NCI-H1436 treated with DMSO at 0.1 percent for 48 hours (cell line): ENCODE data around the gene NSMF.
"Not testable (repeated sequence)": the region's sequence is repeated elsewhere in the genome, so short reads cannot be mapped to it uniquely, and the experiment has no call there.

ENCODE experiments used
- DNase-seq: peaks from one replicate; lab custom pipeline; 2025; lab: John Stamatoyannopoulos, UW

NSMF gene

GRCh38 chr9:137475666-137476065 lies 16.5 kb upstream of the NSMF start:
- no peak for DNase-seq

DNA sequence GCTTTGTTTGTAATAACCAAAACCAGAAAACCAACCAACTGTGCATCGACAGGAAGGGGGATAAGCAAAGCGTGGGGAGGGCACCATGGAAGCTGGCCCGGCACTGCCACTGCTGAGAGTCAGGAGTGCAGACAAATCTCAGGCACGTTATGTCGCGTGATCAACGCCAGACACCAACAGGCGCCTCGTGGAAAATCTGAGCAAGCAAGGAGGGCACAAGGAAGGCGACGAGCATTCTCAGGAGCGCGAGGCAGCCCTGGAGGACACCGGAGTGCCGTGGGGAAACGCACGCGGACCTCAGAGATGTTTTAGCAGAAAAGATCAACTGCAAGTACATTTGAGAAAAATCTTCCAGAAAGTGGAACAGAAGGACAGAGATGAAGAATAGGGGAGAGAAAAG lies 15.1 kb upstream of the NSMF start:
- DNase-seq, result no peak

GRCh38 chr9:137470785-137471184 lies 11.7 kb upstream of the NSMF start:
- no peak for DNase-seq

- no peak for DNase-seq
These were observed 8.8 kb upstream of the NSMF start for GRCh38 chr9:137467896-137468295.

- DNase-seq, result no peak
These were observed 8.0 kb upstream of the NSMF start for GRCh38 chr9:137467161-137467581.

DNA sequence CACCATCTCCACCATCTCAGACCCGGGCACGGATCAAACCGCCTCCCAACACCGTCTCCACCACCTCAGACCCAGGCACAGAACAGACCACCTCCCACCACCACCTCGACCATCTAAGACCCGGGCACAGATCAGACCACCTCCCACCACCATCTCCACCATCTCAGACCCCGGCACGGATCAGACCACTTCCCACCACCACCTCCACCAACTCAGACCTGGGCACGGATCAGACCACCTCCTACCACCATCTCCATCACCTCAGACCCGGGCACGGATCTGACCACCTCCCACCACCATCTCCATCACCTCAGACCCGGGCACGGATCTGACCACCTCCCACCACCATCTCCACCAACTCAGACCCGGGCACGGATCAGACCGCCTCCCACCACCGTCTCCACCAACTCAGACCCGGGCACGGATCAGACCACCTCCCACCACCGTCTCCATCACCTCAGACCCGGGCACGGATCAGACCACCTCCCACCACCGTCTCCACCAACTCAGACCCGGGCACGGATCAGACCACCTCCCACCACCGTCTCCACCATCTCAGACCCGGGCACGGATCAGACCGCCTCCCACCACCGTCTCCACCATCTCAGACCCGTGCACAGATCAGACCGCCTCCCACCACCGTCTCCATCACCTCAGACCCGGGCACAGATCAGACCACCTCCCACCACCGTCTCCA lies 7.4 kb upstream of the NSMF start:
- not testable (repeated sequence) for DNase-seq

DNA sequence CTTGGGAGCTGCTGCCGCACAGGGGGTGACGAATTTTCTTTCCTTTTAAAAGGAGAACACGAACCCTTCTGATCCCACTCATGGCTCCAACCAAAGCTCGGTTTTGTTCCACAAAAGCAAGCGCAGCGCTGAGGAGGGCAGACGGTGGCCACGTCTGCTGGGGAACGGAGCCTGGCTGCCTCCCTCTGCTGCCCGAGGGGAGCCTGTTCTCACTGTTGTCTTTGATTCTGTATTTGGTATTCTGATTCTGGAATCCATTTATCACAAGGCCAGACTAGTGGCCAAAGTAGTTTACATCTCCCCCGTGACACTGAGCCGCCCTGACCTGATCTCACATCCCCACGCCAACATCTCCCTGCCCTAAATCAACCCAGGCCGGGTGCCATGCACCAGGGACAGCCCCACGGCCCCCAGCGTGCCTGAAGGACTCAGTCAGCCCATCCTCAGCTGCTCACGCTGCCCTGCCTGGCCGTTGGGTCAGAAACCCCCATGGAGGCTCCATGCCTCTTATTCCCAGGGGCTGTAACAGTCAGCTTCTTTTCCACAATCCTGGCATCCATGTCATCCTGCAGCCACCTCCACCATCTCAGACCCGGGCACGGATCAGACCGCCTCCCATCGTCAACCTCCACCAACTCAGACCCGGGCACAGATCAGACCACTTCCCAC lies 6.7 kb upstream of the NSMF start:
- DNase-seq, result no peak

- DNase-seq, result no peak
These were observed 6.0 kb upstream of the NSMF start for GRCh38 chr9:137465000-137465719.

DNA sequence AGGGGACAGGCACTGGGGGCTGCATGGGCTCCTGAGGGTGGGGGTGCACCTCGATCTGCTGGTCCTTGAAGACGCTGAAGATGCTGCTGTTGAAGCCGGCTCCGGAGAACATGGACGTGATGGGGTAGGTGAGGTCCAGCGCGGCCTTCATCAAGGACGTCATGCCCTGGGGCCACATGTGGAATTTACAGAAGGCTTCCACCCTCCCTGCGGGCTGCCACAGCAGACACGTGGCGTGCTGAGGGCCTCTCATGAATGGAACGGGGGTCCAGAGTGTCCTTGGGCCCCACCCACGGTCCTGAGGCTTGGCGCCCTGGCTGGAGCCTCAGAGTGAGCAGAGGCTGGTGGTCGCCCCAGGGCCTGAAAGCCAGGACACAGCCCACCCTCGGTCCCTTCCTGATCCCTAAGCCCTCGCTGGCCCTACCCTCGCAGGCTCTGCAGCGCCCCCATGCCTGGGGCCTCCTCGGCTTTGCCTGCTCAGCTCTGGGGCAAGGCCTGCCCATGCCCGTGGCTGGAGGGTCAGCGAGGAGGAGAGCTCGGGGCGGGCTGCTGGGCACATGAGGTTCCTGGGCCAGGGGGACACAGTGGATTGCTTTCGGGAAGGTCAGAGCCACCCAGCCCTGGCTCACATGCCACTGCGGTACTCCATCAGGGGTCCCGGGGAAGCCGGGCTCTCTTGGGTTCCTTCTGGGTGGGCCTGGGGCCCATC lies 5.3 kb upstream of the NSMF start:
- no peak for DNase-seq

- DNase-seq, result no peak
These were observed 4.8 kb upstream of the NSMF start for GRCh38 chr9:137463931-137464290.

GRCh38 chr9:137462986-137463930 lies 4.1 kb upstream of the NSMF start:
- DNase-seq, result no peak

DNA sequence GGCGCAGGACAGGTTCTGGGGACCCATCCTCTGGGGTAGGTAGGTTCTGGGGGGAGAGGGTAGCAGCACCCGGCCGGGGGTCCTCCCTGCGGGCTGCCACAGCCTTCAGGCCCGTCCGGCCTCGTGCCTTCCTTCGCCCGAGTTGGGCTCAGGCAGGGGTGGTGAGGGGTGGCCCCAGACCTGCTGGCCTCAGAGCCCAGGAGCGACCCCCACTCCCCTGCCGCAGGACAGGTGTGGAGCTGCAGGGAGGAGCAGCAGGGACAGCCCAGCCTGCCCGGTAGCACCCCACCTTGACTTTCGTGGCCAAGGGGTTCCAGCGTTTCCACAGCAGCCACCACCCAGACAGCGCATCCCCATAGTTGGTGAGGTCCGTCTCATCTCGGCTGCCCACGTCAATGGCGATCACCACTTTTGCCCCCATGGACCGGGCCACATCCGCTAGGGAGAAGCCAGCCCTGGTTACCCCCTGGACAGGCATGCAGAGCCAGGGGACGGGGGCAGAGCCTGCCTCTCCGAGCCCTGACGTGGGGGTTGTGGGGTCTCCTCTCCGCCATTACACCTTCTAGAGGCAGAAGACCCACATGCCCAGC lies 3.4 kb upstream of the NSMF start:
- no peak for DNase-seq

GRCh38 chr9:137461663-137462395 lies 2.7 kb upstream of the NSMF start:
- no peak for DNase-seq

DNA sequence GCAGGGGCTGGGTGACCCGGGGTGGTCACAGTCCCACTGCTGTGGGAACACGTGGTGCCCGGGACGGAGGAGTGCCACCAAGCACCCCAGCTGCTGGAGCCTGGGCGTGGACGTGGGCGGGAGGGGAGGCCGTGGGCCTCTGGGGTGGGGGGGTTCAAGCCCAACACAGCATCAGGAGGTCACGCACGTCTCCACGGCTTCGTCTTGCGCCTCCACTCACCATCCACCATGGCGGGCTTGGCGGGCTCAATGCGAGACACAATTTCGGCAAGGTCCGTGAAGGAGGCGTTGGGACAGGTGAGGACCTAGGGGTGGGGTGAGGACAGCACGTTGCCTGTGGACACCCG lies 2.2 kb upstream of the NSMF start:
- DNase-seq, result no peak

DNA sequence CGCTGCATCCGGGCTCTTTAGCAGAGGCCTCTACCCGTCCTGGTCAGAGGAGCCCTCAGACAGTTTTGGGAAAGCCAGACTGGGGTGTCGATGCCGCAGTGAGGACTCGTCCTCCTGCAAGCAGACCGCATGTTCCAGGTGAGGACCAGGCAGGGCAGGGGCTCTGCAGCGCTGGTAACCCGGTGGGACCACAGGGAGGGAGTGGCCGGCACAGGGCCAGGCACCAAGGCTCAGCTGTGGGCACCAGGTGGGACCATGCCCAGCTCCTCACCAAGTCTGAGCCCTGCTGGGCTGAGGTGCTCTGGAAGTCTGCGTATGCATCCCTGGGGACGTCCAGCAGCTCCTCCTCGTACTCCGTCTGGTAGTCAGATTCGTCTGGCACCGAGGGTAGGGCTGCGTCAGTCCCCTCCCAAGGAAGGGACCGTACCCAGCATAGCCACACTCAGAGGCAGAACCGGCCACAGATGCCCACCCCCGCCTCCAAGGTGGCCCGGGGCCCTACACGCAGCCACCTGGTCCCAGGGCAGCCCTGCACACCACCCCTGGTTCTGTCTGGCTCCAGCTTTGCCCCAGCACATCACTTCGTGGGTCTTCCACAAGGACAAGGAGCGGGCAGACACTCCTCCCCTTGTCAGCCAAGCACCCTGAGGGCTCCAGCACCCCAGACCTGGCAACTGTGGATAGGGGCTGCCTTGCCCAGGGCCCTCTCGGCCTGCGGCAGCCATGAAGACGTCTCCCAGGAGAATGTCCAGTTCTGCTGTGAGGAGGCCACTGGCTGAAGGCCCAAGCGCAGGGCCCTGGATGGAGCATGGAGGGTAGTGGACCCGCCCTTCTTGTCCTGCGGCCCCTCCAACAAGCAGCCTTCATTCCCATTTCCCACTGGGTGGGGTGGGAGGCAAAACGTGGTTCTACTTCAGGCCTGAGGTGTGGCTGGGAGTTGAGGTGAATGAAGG lies 1.5 kb upstream of the NSMF start:
- DNase-seq, result no peak

GRCh38 chr9:137459601-137460362 lies 648 bp upstream of the NSMF start:
- DNase-seq, result no peak

DNA sequence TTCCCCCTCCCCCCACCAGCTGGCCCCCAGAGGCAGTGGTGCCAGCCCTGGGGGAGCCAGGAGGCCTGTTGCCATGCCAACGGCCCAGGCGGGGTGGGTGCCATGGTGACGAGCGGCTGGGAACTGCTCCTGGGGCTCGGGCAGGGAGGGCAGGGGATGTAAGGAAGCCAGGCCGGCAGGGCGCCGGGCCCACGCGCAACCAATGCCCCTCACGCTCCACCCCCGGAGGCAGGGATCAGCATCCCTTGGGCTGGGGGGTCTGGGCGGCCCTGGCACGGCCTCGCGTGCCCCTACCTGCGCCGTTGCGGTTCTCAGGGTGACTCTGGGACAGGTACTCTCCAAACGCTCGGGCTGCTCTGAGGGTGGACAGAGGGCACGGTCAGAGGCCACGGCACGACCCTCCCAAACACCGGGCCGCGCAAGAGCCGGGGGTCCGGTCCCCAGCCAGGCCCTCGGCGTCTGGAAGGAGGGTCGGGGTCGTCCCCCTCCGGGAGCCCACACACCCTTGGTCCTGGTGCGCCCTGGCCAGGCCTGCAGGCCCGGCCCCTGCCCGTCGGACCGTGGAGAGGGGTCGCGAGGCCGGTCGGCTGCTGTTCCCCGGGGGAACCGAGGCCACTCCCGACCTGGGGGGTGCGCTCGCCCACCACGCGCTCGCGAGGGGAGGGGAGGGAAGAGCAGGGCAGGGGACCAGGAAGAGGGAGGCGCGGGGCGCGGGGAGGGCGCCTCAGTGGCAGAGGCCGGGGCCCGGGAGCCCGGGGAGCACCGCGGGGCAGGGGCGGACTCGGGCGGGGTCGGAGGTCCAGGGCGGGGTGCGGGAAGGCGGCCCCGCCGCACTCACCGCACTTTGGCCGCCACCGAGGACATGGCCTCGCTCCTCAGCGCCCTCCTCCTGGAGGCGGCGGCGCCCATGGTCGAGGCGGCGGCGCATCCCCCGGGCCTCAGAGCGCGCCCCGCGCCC lies 661 bp downstream of the NSMF start:
- no peak for DNase-seq
